GM12873 (cell line): ENCODE measurements around the gene RBBP4.

Source experiments
- CTCF ChIP-seq: IDR thresholded peaks from 2 replicates; pipeline ENCODE4 v1.5.1; 2012; ENCODE audit warnings: low read depth, mild to moderate bottlenecking, moderate library complexity, low read length, control low read depth; ENCODE audit not compliant: insufficient read depth; ENCODE audit errors: missing control alignments

The RBBP4 gene

DNA sequence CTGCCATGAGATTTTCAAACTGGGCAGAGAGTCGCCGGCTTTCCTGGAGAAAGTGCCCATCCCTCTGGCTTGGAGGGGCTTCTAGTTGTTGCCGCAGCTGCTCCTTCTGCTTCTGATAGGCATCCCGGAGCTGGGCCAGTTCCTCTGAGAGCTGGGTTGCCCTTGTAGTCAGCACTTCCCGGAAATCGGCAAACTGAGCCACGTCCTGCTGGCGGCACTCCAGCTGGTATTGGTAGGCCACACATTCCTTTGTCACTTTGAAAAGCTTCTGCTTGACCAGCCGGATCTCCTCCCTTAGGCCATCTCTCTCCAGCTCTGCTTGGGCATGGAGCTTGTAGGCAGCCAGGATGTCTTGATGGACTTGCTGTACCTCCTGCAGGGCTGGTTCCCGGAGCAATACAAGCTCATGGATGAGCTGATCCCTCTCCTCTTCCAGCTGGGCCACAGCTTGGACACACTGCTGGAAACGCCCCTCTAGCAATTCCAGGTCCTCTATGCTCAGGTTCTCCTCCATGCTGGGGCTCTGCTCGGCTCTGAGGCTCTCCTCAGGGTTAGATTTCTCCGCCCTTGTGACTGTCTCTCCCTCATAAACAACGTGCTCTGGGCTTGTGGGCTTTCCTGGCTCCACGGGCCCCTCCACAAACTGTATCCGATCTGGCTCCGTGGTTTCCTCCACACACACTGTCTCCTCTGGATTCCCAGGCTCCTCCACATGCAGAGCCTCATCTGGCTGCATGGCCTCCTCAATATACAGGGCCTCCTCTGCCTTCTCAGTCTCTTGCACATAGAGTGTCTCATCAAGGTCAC is 44.3 kb downstream of the RBBP4 start:
- TF ChIP-seq CTCF: no peak

GRCh38 chr1:32696041-32696440 is 45.0 kb downstream of the RBBP4 start:
- no peak for TF ChIP-seq CTCF

- TF ChIP-seq CTCF: no peak
Observed at GRCh38 chr1:32701421-32701911, 50.5 kb downstream of the RBBP4 start.

- TF ChIP-seq CTCF: no peak
Observed at GRCh38 chr1:32701951-32702598, 51.1 kb downstream of the RBBP4 start.

GRCh38 chr1:32702599-32703478 is 51.8 kb downstream of the RBBP4 start, which contains the start of gene SYNC:
TSS of gene SYNC (minus strand) at chr1:32702770. CDS start at chr1:32702660, 110 bp downstream.
- TF ChIP-seq CTCF: no peak

GRCh38 chr1:32703479-32704291 is 52.7 kb downstream of the RBBP4 start:
- no peak for TF ChIP-seq CTCF
